Skeletal muscle tissue (tissue), 4 donors: ENCODE measurements around the gene WFIKKN1. TPM values are rescaled to one million over a fixed set of nuclear protein-coding genes. Genes with fewer than 3 reads are reported as not detected.

Experiments
- H3K27ac ChIP-seq: one replicate; pipeline ENCODE4 v1.7.0; 2013; ENCODE audit warnings: mild to moderate bottlenecking, low read depth, low read length, inconsistent platforms
- H3K27me3 ChIP-seq, 3 donors: one replicate each; pipeline ENCODE4 v1.7.0; 2013; ENCODE audit warnings: low read length in 3 of 3; ENCODE audit not compliant: control insufficient read depth in 3 of 3, insufficient read depth in 3 of 3
- H3K36me3 ChIP-seq, 3 donors: one replicate each; pipeline ENCODE4 v1.7.0; 2013; ENCODE audit warnings: low read length in 3 of 3; ENCODE audit not compliant: control insufficient read depth in 3 of 3, insufficient read depth in 3 of 3
- H3K4me1 ChIP-seq, 3 donors: one replicate each; pipeline ENCODE4 v1.7.0; 2013; ENCODE audit warnings: low read length in 3 of 3, mild to moderate bottlenecking in 3 of 3; ENCODE audit not compliant: control insufficient read depth in 3 of 3, insufficient read depth in 3 of 3
- H3K4me3 ChIP-seq, 3 donors: one replicate each; pipeline ENCODE4 v1.7.0; 2013; ENCODE audit warnings: low read length in 3 of 3
- H3K9ac ChIP-seq, 3 donors: one replicate each; pipeline ENCODE4 v1.7.0; 2013; ENCODE audit warnings: low read length in 3 of 3, mild to moderate bottlenecking in 3 of 3, moderate library complexity in 2 of 3, low read depth in 1 of 3
- H3K9me3 ChIP-seq, 3 donors: one replicate each; pipeline ENCODE4 v1.7.0; 2013; ENCODE audit warnings: low read length in 3 of 3; ENCODE audit not compliant: control insufficient read depth in 3 of 3
- total RNA-seq: library from RNA; depleted of rRNA; stranded (reverse); fragments of >200 nt; gene quantifications from one replicate; pipeline ENCODE4 v1.2.3, GENCODE V29; 2014
- donor health status: Osteomylitis.

WFIKKN1 gene
- total RNA-seq, 1 donor from 2014 or later: 0.52 TPM

DNA sequence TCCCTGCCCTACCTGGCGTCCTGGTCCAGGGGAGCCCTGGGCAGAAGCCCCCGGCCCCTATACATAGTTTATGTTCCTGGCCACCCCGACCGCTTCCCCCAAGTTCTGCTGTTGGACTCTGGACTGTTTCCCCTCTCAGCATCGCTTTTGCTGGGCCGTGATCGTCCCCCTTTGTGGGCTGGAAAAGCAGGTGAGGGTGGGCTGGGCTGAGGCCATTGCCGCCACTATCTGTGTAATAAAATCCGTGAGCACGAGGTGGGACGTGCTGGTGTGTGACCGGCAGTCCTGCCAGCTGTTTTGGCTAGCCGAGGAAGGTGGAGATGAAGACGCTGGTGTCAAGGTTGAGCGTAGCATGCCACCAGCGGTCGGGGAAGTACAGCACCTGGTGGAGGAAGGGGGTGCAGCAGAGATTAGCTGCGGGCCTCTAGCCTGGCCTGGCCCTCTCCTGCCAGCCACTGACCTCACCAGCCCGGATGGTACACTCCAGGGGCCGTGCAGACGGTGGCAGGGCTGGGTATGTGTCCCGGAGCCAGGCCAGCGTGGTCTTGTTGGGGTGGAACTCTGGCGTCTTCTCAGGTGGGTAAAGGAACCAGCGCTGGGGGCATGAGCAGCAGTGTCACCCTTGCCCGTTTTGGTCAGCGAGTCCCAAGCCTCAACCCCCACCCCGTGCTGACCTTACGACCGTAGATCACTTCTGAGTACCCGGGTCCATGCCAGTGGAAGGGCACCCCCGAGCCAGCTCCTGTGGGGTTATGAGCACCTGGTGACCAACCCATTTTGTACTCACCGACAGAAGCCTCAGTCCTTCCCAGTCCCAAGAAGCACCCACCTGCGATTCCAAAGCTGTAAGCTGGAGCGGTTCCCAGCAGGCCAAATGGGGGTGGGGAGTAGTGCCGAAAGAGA, 52.0 kb downstream of the WFIKKN1 start:
- H3K9ac ChIP-seq: peak overlapping the region in 1 of 3 donors; percentile 79
- no peaks in the 10 kb centered on the region for H3K9me3 ChIP-seq
- peaks cover 48 to 69% (median 50%) of the 10 kb centered on the region in 3 donors for H3K4me1 ChIP-seq
- H3K36me3 ChIP-seq: peaks cover 21 to 35% (median 26%) of the 10 kb centered on the region in 3 donors
- peak overlapping the region in 2 of 3 donors; percentile 81 to 87 for H3K4me3 ChIP-seq
- no peak overlapping the region for H3K27ac ChIP-seq
- H3K27me3 ChIP-seq: no peaks in the 10 kb centered on the region

DNA sequence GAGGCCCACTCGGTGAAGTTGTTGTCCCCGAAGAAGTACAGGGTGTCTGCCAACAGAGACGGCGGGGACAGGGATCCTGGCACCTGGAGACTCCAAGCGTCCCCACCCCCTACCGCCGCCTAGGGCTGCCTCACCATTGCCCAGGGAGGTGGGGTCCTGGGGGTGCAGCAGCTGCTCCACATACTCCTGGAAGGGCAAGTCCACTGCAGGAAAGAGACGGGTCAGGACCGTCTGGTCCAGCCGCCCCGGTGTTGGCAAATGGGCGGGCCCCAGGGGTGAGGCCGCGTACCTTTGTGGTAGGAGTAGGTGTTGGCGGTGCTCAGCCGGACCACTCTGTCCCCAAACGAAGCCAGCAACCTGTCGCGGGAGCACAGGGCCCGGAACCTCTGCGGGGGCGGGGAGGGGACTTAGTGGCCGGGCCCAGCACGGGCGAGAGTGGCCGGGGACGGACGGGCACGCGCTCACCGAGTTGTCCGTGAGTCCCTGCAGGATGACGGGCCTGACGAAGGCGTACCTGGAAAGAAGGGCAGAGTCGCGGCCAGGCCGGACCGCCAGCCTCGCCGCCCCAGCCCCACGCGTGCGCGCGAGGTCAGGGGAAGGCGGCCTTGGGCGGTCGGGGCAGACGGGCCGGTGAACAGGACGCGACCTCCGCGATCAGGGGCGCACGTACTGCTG, 52.7 kb downstream of the WFIKKN1 start:
- no peak overlapping the region for H3K27ac ChIP-seq
- peak overlapping the region; percentile 33 to 79 (median 62) for H3K9ac ChIP-seq
- peaks cover 22 to 37% (median 26%) of the 10 kb centered on the region in 3 donors for H3K36me3 ChIP-seq
- no peaks in the 10 kb centered on the region for H3K9me3 ChIP-seq
- H3K4me1 ChIP-seq: peaks cover 50 to 75% (median 52%) of the 10 kb centered on the region in 3 donors
- no peaks in the 10 kb centered on the region for H3K27me3 ChIP-seq
- peak overlapping the region; percentile 59 to 87 (median 81) for H3K4me3 ChIP-seq

Other genes with a start within 250 kb of the WFIKKN1 start
- 11.0 TPM for gene PGAP6, start 249.0 kb upstream of the WFIKKN1 start, total RNA-seq
- 21.4 TPM for gene NME4, start 233.8 kb upstream of the WFIKKN1 start, total RNA-seq
- 2.6 TPM for gene DECR2, start 229.1 kb upstream of the WFIKKN1 start, total RNA-seq
- 5.2 TPM for gene RAB11FIP3, start 205.3 kb upstream of the WFIKKN1 start, total RNA-seq
- gene CAPN15, start 103.3 kb upstream of the WFIKKN1 start, total RNA-seq: 9.9 TPM
- gene PRR35, start 70.6 kb upstream of the WFIKKN1 start, total RNA-seq: not detected
- 1.6 TPM for gene NHLRC4, start 64.0 kb upstream of the WFIKKN1 start, total RNA-seq
- 11.0 TPM for gene PIGQ, start 61.0 kb upstream of the WFIKKN1 start, total RNA-seq
- 5.7 TPM for gene RAB40C, start 40.9 kb upstream of the WFIKKN1 start, total RNA-seq
- gene METTL26, start 5.3 kb downstream of the WFIKKN1 start, total RNA-seq: 32.4 TPM
- gene MCRIP2, start 10.8 kb downstream of the WFIKKN1 start, total RNA-seq: 20.4 TPM
- 6.3 TPM for gene WDR90, start 18.4 kb downstream of the WFIKKN1 start, total RNA-seq
- gene RHOT2, start 37.1 kb downstream of the WFIKKN1 start, total RNA-seq: 14.1 TPM
- under 0.01 TPM for gene RHBDL1, start 44.7 kb downstream of the WFIKKN1 start, total RNA-seq
- gene STUB1, start 49.4 kb downstream of the WFIKKN1 start, total RNA-seq: 87.7 TPM
- 13.0 TPM for gene JMJD8, start 53.3 kb downstream of the WFIKKN1 start, total RNA-seq
- 2.1 TPM for gene WDR24, start 59.4 kb downstream of the WFIKKN1 start, total RNA-seq
- gene FBXL16, start 74.8 kb downstream of the WFIKKN1 start, total RNA-seq: not detected
- 18.3 TPM for gene METRN, start 84.1 kb downstream of the WFIKKN1 start, total RNA-seq
- gene ANTKMT, start 90.2 kb downstream of the WFIKKN1 start, total RNA-seq: 12.0 TPM
- gene CCDC78, start 95.5 kb downstream of the WFIKKN1 start, total RNA-seq: not detected
- gene HAGHL, start 96.1 kb downstream of the WFIKKN1 start, total RNA-seq: 1.0 TPM
- 43.3 TPM for gene CIAO3, start 110.0 kb downstream of the WFIKKN1 start, total RNA-seq
- 1.0 TPM for gene MSLN, start 129.7 kb downstream of the WFIKKN1 start, total RNA-seq
- gene RPUSD1, start 157.4 kb downstream of the WFIKKN1 start, total RNA-seq: 8.9 TPM
- 4.2 TPM for gene CHTF18, start 157.6 kb downstream of the WFIKKN1 start, total RNA-seq
- not detected for gene GNG13, start 169.7 kb downstream of the WFIKKN1 start, total RNA-seq